GM19099 (cell line): ENCODE measurements around the gene FCRL2.

Experiments
- POLR2A ChIP-seq: IDR thresholded peaks from 3 replicates; pipeline ENCODE4 v1.6.1; 2011; ENCODE audit warnings: low read depth; ENCODE audit not compliant: insufficient read length; ENCODE audit errors: extremely low read depth

The FCRL2 gene, protein sequence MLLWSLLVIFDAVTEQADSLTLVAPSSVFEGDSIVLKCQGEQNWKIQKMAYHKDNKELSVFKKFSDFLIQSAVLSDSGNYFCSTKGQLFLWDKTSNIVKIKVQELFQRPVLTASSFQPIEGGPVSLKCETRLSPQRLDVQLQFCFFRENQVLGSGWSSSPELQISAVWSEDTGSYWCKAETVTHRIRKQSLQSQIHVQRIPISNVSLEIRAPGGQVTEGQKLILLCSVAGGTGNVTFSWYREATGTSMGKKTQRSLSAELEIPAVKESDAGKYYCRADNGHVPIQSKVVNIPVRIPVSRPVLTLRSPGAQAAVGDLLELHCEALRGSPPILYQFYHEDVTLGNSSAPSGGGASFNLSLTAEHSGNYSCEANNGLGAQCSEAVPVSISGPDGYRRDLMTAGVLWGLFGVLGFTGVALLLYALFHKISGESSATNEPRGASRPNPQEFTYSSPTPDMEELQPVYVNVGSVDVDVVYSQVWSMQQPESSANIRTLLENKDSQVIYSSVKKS

DNA sequence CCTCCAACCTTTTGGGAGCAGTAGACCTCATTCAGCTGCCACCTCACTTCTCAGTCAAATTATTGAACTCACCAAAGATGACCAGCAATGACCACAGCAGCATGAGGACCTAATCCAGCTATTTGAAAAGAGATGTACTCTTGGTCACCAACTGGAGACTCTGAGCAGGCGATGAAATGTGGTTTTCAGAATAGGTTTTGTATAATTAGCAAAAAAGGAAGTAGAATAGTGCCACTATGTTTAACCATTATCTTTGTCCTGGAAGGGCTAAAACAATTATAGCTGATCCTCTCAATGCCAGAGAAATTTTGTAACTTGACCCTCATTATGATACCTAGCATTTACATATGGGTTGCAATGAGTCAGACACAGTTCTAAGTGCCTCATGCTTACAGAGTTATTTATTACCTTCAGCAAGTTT, at the start of gene FCRL2:
Gene FCRL2 (minus strand): TSS at position 162 of the 421 bp plus-strand sequence. CDS start 59 bp downstream, at position 103.
- no peak for TF ChIP-seq POLR2A

DNA sequence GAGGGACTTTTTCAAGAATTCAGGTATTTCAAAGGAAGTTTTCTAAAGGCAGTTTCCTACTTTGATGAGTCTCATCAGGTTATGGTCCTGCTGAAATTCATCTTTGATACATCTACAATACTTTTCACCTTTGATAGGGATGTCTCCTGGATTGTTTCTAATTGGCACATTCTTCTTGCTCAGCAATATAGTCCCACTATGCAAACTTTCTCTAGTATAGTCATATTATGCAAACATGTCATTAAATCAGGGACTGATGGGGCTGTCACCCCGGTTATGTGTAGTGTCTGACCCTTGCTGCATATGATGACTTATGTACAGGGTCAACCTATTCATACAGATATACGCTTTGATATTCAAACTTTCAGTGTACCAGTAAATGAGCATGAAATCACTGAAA, 43.4 kb upstream of the FCRL2 start:
- TF ChIP-seq POLR2A = no peak

DNA sequence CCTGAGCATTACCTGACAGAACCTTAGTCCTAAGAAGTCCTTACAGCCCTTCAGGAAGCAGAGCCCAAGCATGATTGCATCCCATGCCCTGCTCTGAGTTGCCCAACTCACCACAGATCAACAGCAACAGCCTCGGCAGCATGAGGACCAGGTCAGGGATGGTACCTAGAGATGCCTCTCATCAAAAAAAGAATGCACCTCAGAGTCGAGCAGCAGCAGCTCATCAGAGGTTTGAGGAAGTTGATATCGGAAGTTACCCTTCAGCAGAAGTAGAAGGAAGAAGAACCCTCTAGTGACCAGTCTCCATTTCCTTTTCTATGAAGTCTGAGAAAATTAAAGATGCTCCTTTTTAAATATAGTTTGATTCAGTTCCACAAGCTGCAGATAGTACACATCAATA, 43.0 kb upstream of the FCRL2 start, which contains the start of gene FCRL1:
Gene FCRL1 (minus strand): TSS at position 225 of the 400 bp plus-strand sequence. CDS start 83 bp downstream, at position 142.
- TF ChIP-seq POLR2A = no peak

DNA sequence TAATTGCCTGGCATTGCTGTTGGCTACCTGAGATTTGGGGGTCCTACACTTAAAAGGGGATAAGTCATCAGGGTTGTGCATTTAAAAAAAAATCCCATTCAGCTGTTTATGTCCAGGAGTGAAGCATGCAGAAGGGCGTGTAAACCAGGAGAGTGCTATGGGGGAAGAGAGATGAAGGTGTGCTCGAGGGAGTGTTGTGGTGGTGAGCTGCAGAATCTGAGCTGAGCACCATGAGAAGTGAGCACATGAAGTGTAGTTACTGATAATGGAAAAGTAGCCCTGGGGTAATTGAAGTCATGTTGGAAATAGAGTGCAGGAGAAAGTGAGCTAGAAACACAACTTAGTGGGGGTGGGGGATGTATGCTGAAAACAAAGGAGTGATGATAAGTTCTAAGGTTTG, 42.3 kb upstream of the FCRL2 start:
- TF ChIP-seq POLR2A = no peak

DNA sequence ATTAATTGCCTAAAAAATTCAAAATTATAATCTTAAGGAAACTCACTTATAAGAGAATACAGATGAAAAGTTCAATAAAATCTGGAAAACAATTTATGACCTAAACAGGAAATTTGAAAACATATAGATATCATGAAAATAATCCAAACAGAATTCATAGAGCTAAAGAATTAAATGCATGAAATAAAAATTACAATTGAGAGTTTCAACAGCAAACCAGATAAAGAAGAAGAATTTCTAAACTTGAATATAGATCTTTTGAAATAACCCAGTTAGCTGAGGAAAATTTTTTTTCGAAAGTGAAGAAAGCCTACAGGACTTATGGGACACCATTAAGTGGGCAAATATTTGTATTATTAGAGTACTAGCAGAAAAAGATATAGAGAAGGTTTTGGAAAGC, 36.3 kb upstream of the FCRL2 start:
- no peak for TF ChIP-seq POLR2A

DNA sequence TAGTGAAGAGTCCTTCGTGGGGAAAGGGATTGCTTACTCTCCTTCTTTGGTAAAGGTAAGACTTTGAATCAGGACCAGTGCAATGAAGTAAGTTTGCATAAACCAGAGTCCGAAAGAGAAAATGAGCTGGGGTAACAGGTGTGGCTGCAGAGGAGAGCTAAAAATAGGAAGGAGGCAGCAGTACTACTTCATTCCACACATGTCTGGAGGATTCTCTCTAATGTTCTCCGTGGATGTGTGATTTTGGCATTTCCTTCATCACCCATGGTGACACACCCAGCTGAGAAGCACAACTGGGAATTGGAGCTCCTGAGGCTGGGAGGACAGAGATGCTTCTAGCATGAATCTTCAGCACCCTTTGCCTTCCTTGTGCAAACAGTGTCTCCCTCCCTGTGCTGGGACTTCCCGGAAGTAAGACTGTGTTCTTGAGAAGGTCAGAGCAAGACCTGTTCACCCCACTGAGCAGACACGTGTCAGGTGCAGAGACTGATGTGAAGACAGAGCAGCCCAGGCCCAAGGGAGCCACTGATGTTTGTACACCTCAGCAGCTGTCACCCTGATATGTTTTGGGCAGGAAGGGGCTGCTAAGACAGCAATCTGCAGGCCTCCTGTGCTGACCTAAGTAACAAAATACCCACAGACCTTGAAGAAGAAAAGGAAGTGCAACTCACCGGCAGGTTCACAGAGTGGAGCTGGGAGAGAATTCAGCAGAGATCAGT, 29.7 kb upstream of the FCRL2 start:
- TF ChIP-seq POLR2A = peak; percentile 19

DNA sequence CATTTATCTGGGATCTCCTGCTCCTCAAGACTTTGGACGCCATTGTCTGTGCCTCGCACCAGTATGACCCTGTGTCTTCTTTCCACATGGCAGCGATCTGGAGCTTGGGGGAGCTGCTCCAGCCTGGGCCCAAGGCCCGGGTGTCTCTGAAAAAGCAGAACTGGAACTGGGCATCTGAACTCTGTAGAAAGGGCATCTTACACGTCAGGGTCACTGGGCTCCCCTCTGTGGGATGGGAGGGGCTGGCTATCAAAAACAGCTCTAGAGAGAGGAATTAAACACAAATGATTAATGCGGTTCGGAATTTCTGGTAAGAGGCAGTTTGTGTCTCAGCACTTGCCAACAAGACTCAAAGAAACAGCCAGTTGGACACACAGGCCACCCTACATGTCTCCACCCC, 26.9 kb upstream of the FCRL2 start:
- TF ChIP-seq POLR2A = no peak

DNA sequence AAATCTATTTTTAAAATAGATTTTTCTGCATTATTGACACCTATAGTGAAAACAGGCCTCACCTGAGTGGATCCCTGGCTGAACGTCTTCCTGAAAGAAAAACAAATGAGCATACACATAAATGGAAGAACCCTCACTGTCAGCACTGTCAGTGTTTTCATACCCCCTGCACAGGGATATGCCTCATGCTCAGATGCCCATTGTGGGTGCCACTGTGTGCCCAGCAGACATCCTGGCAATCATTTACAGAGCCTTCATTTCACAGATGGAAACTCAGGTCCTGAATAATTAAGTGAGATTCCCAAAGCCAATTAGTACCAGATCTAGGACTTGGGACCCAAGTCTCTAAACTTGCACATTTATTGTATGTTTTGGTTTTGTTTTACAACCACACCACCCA, 23.1 kb upstream of the FCRL2 start:
- TF ChIP-seq POLR2A = no peak

DNA sequence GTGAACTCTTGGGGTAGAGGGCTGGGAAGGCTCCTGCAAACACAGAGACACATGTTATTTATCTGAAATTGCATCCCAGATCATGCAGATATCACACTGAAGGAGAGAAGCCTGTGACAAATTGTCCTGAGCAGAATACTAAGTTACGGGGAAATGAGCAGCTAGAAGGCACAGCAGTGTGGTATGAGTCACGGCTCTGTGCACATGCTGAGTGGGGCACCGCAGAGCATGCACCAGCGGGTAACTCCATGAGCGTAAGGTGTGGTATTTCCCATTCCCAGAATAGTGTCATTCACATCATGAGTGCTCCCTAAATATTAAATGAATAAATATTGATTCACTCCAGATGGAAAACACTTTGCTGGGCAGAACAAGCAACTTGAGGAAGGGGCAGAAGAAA, 21.3 kb upstream of the FCRL2 start:
- TF ChIP-seq POLR2A = no peak

DNA sequence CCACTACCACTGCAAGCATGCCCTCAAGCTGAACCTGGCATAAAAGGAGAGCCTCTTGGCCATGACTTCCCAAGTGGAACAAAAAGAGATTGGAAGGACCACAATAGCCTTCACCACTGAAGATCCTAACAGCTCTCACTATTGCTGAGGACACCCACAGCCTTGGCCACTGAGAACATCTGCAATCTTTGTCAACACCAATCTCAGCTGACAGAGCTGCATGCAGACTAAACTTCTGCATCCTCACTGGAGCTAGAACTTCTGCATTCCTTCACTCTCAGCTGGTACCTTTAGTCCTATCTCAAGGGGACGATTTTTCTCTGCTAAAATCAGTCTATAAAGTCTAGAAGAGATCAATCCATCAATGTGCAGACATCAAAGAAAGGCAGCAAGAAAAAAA, 8.3 kb upstream of the FCRL2 start:
- TF ChIP-seq POLR2A = no peak

DNA sequence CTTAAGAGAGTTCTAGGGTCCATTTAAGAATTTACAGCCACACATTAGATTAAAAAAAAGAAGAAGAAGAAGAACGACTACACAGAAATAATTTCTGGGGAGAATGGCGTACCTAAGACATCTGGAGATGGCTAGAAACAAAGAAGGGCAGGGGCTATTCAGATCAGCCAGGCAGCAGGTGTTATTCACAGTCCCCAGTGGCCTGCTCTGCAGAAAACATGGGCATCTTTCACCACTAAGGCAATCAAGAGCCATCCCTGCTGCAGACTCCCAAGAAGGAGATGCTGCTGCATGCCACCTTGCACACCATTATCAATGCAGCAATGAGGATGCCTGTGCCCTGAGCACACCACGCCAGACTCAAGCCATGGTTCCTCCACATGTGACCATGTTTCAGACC, 7.9 kb upstream of the FCRL2 start:
- no peak for TF ChIP-seq POLR2A

DNA sequence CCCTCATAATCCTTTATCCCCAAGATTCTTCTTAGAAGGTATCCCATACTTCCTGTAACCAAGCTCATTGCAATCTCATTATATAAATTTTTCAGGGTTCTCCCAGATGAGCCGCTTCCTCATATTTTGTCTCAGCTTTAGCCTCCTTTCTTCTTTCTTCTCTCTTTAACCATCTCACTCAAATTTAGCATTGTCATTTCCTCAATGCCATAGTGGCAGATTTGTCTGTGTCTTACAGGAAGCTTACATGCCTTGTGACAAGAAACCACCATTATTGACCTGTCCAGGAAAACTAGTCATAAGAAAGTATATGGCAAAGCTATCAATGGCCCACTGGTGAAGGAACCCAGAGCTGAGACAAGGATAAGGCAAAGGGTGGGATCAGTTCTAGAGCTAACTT, 6.0 kb upstream of the FCRL2 start:
- no peak for TF ChIP-seq POLR2A

DNA sequence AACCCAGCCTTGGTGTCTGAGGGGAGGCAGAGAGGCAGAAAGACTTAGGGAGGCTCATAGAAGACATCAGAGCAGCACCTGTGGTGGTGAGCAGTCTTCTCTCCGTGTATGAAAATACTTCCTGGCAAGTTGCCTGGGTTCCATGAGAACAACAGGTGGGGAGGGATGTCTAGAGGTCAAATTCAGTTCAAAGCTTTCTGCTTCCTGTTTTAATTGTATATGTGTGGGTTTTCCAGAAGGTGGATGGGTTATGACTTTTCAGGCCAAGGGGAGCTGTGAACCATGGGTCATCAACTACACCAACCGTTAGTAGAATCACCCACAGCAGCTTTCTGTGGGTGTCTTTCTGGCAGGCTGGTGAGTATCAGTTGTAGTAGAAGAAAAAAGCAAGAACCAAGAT, 4.1 kb upstream of the FCRL2 start:
- TF ChIP-seq POLR2A = no peak

DNA sequence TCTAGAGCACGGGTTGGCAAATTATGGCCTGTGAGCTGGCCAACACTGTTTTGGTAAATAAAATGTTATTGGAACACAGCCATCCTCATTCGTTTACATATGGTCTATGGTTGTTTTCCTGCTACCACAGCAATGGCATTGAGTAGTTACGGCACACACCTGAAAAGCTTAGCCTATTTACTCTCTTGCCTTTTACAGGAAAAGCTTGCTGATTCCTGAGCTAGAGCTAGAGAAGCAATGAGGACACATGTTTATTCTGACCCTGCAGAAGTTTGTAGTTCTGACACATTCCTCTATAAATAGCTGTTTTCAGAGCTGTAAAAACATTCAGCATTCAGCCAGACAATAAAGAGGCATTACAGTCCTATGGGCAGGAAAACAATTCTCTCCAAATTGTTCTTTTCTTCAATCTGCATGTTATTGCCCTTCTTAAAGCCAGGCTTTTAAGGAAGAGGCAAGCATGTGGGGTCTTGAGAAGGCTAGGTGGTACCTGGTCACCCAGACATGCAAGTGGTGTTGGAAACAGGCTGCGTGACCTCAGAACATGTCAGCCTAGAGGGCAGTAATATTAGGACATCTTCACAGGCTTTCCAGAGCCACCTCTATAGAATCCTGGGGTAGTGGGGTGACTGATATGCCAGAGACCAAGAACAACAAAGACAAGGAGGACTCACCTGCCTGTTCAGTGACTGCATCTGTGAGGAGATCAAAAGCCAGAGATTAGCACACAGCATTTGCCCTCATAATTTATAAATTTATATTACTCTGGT, 1.6 kb downstream of the FCRL2 start:
- no peak for TF ChIP-seq POLR2A

DNA sequence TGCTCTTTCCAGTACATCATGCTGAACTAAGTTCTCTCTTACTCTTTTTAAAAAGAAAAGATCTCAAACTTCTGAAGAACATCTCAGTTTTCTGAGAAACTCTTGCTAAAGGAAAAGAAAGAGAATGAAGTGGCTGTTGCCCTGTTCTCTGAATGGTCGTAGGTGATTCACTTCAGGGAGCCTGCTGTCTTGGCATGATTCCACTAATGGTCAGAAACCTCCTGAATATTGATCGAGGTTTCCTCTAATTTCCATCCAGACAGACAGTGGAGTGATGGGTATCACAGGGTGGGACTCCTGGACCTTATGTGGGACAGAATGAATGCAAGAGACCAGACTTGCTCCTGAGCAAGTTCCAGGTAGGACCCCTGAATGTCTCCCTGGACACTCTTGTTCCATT, 2.5 kb downstream of the FCRL2 start:
- TF ChIP-seq POLR2A = no peak

DNA sequence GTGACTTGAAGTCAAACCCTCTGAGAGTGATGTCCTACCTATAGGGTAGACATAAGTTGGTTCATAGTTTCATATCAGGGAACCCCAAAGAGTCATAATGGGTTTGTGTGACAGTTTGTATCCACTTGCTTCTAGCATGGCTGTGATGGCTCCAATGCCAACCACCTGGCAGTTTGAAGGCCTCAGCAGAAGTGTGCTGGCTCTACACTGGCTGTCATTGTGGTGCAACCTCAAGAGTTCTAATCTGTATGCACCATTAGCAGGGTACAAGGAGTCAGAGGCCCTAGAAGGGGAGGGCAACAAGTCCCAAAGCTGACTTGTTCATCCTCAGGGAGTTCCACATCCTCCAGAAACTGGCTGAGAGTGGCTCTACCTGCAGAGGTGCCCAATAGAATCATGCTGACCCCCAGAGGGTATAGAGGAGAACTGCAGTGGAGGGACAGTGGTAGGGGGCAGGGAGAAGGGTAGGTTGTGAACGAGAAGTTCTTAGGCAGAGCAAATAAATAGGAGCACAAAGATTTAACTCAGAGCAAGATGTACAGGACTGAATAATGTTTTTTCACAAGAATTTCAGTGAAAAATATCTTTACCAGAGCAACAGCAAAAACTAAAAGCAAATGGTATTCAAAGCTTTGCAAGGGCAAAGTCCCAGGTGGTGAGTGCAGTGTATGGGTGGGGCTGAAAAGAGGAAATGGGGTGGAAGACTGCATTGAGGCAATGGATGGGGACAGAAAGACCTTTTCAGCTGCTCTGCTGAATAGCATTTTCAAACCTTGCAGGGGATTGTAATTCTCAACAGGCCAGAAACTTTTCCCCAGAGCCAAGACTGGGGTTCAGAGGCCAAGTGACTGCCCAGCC, 3.2 kb downstream of the FCRL2 start:
- no peak for TF ChIP-seq POLR2A
